Suppressor macrophage (primary cell): ENCODE measurements around the gene MED12L.
A peak's percentile ranks its signal among the peaks of the same experiment; 100 is the strongest.
"Not testable (repeated sequence)": the region's sequence is repeated elsewhere in the genome, so short reads cannot be mapped to it uniquely, and the experiment has no call there.

ENCODE experiments used
- DNase-seq, 4 experiments: peaks; one replicate each; pipeline ENCODE4 v3.0.0-alpha.2; 2020 to 2022

MED12L gene

GRCh38 chr3:151216641-151217607 is 131.5 kb downstream of the MED12L start:
- DNase-seq, result peak in 2 of 4 experiments; percentile 12 to 16

- DNase-seq, result no peak
Measured at GRCh38 chr3:151218136-151218535, 132.7 kb downstream of the MED12L start.

- DNase-seq, result peak in 1 of 4 experiments; percentile 15
Measured at GRCh38 chr3:151219056-151219455, 133.6 kb downstream of the MED12L start.

GRCh38 chr3:151224268-151224866 is 138.9 kb downstream of the MED12L start:
- DNase-seq, result no peak

GRCh38 chr3:151225040-151225975 is 139.8 kb downstream of the MED12L start:
- DNase-seq, result no peak

- DNase-seq, result peak; percentile 51 to 78 (median 65)
Measured at GRCh38 chr3:151226088-151226563, 140.7 kb downstream of the MED12L start.

- no peak for DNase-seq
Measured at GRCh38 chr3:151226825-151227224, 141.4 kb downstream of the MED12L start.

- peak in 3 of 4 experiments; percentile 14 to 35 (median 22) for DNase-seq
Measured at GRCh38 chr3:151227266-151227806, 141.9 kb downstream of the MED12L start.

- DNase-seq, result peak; percentile 81 to 91 (median 88)
Measured at GRCh38 chr3:151227807-151228665, 142.6 kb downstream of the MED12L start.

GRCh38 chr3:151228666-151229040 is 143.2 kb downstream of the MED12L start:
- DNase-seq, result no peak

GRCh38 chr3:151230646-151231045 is 145.2 kb downstream of the MED12L start:
- DNase-seq, result peak; percentile 59 to 79 (median 70)

GRCh38 chr3:151232403-151232802 is 146.9 kb downstream of the MED12L start:
- DNase-seq, result not testable (repeated sequence)

- DNase-seq, result no peak
Measured at GRCh38 chr3:151232991-151233390, 147.5 kb downstream of the MED12L start.

- no peak for DNase-seq
Measured at GRCh38 chr3:151234825-151235224, 149.4 kb downstream of the MED12L start.

GRCh38 chr3:151236316-151236715 is 150.9 kb downstream of the MED12L start:
- no peak for DNase-seq

- no peak for DNase-seq
Measured at GRCh38 chr3:151236736-151237135, 151.3 kb downstream of the MED12L start.

GRCh38 chr3:151242006-151242405 is 156.5 kb downstream of the MED12L start:
- DNase-seq, result not testable (repeated sequence)

GRCh38 chr3:151248772-151249337 is 163.4 kb downstream of the MED12L start:
- DNase-seq, result no peak

- DNase-seq, result no peak
Measured at GRCh38 chr3:151256749-151257148, 171.3 kb downstream of the MED12L start.

- no peak for DNase-seq
Measured at GRCh38 chr3:151259664-151260063, 174.2 kb downstream of the MED12L start.
